ENCODE measurements around the gene CLPX. TPM values are rescaled to one million over a fixed set of nuclear protein-coding genes. Genes with fewer than 3 reads are reported as not detected.

CLPX gene
- 26.3 and 31.9 TPM in 2 replicates for total RNA-seq

DNA sequence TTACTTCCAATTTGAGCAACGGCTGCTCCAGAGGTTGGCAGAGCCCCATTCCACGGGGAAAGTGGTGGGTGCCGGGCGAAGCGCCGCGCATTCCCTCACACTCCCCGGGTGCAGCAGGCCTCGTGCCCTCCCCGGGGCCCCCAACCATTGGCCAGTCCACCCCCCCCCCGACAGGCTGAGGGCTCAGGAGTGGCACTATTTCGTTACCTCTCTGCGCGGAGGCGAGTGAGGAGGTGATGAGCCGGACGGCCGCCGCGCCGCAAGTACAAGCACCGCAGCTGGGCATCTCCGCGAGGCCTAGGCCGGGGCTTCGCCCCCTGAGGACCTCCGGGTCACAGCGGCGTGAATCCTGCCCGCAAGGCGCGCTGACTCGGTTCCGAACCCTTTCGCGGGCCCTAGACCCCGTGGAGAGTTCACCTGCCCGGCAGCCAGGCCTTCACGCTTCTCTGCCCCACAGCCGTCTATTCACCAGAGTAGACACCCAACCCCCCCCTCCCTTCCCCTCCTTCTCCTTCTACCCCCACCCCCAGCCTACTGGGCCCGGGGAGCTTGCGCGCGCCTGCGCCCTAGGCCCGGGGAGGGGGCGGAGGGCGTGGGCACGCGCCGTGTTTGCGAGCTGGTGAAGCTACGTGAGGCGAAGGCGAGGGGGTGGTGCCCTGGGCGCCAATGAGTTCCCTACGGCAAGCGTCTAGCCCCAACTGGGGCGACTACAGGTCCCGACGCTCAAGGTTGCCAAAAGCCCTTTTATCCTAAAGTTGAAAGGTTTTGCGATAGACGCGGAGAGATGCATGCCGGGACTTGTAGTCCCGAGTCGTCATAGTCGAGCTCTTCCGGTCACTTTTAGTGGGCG lies at the start of gene CLPX:
Gene CLPX (minus strand): TSS at position 475 of the 850 bp plus-strand sequence. CDS start 189 bp downstream, at position 286.

DNA sequence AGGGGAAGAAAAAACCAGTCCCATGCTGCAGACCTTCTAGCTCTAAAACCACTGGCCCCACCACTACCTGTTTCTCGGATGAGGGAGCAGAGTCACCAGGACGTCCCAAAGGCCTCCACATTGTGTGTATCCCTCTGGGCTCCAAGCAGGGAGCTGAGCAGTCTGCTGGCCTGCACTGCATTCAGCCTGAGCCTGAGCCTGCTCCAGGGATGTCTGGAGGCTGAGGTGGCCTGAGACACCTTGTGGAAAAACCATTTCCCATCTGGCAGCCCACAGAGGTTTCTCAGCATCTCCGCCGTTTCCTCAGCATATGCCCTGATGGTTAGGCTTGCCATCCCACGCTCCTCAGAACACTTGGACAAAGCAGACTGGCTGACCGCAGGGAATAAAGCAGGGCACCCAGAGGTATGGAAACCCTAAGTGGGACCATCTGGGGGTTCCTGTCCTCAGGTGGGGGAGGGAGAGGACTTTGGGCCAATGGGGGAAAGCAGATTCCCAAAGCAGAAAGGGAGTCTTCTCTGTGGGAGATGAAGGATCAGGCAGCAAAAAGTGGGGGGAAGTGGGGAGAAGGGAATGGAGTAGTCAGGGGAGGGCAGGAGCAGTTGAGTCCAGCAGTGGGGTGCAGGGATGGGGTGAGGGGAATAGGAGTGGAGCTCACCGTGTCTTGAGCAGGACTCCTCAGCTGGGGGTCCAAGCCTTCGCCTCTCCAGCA lies 25.8 kb upstream of the CLPX start, which contains the start of gene CILP:
Gene CILP (minus strand): TSS at position 704 of the 712 bp plus-strand sequence. CDS start 1,718 bp downstream, outside the sequence.

DNA sequence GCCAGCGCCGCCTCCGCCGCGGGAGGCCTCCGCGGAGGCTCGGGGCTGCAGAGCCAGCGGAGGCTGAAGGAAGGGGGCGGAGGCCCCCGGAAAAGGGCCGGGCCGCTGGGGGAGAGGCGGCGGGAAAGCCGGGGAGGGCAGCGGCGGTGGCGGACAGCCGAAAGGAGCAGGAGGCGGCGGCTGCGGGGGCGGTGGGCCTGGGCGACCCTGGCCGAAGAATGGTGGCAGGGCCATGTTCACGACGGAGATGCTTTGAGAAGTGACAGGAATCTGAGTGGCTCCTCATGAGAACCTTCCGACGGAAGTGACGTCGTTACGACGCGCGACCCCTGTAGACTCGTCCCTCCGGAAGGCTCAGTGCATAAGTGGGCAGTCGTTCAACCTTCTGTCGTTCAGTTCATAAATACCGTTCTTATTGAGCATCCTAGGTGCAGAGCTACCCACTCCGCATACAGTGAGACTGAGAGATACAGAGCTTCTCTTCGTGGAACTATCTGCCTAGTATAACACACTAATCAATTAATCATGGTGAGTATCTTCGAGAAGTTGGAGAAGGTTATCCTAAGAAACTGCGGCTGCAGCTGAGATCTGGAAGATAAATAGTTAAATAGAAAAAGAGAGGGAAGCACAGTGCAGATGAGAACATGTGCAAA lies 51.5 kb downstream of the CLPX start, which contains the start of gene PDCD7:
Gene PDCD7 (minus strand): TSS at position 261 of the 653 bp plus-strand sequence. CDS start 27 bp downstream, at position 234.

DNA sequence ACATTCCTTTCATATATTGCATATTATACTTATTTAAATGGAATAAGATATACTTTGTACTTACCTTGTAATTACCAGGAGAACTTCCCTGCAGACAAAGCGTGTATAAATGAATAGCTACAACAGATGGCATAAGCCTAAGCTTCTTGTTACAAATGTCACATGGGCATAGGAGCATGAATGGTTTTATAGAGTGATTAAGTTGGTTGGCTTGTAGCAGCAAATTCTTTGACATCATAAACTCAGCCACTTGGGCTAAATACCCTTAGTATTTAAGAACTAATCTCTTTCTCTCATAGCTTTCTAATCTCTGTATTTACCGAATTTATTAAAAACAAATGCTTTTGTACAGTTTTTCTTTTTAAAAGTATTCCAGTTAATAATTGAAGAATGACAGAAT lies 70.1 kb downstream of the CLPX start, which contains the start of gene UBAP1L:
Gene UBAP1L (minus strand): TSS at position 115 of the 400 bp plus-strand sequence. CDS start 8,985 bp downstream, outside the sequence.

Small RNA genes lying within 50 kb of the gene (small RNA-seq; reads per million reads assigned to genes)
- gene AC013553.1 (not detected), gene AC068213.1 (not detected), gene RNU6-686P (not detected)

Other genes starting within 250 kb of the CLPX start
- 75.4 and 87.3 TPM in 2 replicates for gene SPG21, start 195.4 kb downstream of the CLPX start, total RNA-seq
- gene MTFMT, start 155.7 kb downstream of the CLPX start, total RNA-seq = 8.2 and 16.8 TPM in 2 replicates
- not detected in 2 replicates for gene SLC51B, start 140.0 kb downstream of the CLPX start, total RNA-seq
- not detected in 2 replicates for gene RASL12, start 117.4 kb downstream of the CLPX start, total RNA-seq
- not detected in 2 replicates for gene KBTBD13, start 108.6 kb downstream of the CLPX start, total RNA-seq
- 2.1 and 4.3 TPM in 2 replicates for gene UBAP1L, start 70.1 kb downstream of the CLPX start, total RNA-seq
- gene PDCD7, start 51.5 kb downstream of the CLPX start, total RNA-seq = 18.3 and 18.5 TPM in 2 replicates
- gene CILP, start 26.1 kb upstream of the CLPX start, total RNA-seq = under 0.01 TPM in 2 replicates
- gene PARP16, start 101.5 kb upstream of the CLPX start, total RNA-seq = 6.9 and 9.4 TPM in 2 replicates
- not detected in 2 replicates for gene RNU5A-1, start 110.7 kb upstream of the CLPX start, total RNA-seq
- not detected in 2 replicates for gene RNU5B-1, start 119.3 kb upstream of the CLPX start, total RNA-seq
- gene IGDCC3, start 192.7 kb upstream of the CLPX start, total RNA-seq = 0.33 and 7.1 TPM in 2 replicates
- 1.8 and 8.2 TPM in 2 replicates for gene IGDCC4, start 237.6 kb upstream of the CLPX start, total RNA-seq